DLD1 (cell line): Measurements from ENCODE around the gene SNTG2.

Experiments used
- in situ Hi-C: cut with HindIII; loops from 2 replicates; pipeline ENCODE4 v1.10.0; 2017; ENCODE audit warnings: low sequenced_read_pairs

The SNTG2 gene

DNA sequence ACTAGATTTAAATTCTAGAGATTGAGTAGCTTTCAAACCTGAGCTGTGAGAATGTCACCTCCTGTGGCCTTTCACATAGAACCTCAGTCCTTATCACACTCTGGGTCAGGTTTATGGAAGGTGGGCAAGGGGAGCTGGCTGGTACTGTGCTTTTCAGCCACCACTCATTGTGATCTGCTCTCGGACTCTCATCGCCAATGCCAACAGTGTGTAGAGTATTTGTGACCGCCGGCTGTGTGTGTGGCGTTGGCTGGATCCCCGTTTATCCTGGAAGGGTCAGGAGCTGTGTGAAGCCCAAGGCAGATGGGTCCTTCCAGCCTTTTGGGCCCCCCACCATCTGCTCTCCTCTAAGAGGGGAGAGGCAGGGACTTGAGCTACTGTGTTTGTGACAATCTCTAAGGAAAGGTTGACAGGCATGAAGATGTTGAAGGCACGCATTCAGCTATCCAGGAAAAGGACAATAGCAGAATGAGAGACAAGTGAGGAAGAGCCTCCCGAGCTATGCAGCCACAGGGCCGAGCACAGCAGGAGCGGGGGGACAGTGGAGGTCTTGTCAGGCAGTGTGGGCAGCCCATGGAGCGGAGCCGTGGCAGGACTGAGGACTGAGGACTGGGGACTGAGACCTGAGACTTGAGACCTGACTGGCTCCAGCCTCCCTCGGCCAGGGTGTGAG, 355.5 kb downstream of the SNTG2 start:
- in situ Hi-C loops, result no loop called here

DNA sequence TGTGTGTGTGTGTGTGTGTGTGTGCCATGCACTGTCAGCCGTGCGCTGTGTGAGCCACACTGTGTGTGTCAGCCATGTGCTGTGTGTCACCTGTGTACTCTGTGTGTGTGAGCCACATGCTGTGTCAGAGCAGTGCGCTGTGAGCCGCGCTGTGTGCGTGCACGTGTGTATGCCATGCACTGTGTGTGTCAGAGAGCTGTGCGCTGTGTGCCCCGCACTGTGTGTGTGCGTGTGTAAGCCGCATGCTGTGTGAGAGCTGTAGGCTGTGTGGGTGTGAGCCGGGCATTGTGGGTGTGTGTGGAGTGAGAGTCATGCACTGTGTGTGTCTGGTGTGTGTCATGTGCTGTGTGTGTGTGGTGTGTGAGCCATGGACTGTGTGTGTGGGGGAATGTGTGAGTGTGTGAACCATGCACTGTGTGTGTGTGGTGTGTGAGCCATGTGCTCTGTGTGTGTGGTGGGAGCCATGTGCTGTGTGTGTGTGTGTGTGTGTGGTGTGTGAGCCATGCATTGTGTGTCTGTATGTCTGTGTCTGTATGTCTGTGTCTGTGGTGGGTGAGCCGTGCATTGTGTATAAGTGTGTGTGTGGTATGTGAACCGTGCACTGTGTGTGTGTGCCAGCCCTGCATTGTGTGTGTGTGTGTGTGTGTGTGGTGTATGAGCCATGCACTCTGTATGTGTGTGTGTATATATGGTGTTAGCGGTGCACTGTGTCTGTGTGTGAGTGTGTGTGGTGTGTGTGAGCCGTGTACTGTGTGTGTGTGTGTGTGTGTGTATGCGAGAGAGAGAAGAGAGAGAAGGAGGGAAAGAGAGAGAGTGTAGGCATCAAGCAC, 356.3 kb downstream of the SNTG2 start:
- in situ Hi-C loops, result no loop called here

DNA sequence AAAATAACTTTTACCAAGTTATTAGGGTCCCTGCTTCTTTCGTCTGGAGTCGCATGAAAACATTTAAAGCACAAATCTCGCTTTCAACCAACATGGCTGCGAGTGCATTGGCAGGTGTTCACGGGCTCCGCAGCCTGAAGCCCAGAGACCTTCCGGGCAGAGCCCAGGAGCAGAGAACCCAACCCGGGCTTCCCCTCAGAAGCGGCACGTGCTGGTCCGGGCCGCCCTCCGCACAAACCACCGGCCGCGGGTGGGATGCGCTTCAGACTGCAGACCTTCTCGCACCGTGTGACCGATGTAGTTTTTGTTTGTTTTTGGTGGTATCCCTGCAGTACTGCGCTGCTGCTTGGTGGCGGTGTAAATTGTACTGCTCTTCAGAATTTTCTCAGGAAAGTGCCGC, 357.0 kb downstream of the SNTG2 start:
- in situ Hi-C loops, result no loop called here

DNA sequence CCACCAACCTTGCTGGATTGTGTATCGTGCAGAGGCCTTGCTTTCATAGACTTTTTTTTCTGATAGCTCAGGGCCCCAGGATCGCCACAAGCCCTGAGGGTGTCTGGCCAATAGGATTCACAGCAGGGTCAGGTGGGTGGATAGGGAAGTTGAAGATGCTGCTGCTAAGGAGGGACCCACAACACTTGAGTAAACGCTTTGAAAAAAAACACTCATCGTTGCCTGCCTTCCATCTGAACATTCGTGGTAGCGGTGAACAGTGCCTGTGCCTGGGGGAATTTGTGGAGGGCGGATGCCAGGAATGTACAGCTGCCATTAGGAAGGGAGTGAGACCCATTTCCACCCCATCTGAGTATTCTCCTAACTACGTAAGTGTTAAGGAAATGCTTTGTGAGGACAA, 358.0 kb downstream of the SNTG2 start:
- in situ Hi-C loops, result no loop called here

DNA sequence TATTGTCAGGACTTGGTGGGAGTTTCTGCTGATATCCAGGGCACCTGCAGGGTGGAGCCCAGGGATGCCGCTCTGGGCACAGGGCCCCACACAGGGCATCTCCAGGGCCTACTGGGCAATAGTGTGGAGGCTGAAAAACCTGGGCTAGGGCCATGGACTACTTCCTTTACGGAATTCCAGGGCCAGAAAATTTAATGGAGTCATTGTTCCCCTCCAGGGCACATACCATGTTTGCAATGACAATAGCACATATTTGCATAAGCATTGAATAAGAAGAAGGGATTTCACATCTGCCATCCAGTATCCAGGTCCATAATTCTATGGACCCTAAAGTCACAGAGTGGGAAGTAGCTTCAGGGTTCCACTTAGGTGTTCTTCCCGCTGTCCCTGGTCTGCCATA, 358.9 kb downstream of the SNTG2 start:
- in situ Hi-C loops, result no loop called here

DNA sequence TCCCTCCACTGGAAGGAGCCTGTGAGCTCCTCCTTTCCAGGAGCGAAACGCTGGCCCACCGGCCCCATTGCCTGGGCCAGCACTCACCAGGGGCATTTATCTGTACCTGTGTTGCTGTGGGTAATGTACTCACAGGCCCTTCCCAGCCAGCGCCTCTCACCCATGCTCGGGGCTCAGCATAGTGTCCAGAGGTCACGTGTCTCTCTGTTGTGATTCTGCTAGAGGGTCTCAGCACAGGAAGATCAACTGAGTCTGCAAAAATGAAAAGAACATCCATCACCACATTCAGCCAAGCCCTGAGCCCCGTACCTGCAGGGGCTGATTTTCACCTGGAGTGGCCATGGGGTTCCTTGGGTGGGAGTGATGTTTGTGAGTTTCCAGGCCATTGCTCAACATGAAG, 359.6 kb downstream of the SNTG2 start:
- in situ Hi-C loops, result no loop called here

DNA sequence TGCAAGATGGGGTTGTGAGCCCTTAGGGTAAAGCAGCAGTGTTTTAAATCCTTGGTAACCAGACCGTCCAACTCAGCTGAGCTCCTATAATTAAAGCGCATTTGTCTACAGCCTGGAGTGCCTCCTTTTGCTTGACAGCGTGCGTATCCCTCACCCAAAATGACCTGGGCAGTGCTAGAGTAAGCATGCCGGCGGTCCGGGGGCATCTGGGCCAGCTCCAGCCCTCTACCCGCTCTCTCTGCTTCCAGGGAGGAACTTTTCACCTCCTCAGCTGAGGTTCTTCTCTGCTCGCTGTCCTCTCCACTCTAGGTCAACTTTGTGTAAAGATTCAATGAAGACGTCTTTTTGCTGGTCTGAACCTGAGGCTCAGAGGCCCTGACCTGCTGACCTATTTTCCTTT, 360.2 kb downstream of the SNTG2 start:
- in situ Hi-C loops, result no loop called here

DNA sequence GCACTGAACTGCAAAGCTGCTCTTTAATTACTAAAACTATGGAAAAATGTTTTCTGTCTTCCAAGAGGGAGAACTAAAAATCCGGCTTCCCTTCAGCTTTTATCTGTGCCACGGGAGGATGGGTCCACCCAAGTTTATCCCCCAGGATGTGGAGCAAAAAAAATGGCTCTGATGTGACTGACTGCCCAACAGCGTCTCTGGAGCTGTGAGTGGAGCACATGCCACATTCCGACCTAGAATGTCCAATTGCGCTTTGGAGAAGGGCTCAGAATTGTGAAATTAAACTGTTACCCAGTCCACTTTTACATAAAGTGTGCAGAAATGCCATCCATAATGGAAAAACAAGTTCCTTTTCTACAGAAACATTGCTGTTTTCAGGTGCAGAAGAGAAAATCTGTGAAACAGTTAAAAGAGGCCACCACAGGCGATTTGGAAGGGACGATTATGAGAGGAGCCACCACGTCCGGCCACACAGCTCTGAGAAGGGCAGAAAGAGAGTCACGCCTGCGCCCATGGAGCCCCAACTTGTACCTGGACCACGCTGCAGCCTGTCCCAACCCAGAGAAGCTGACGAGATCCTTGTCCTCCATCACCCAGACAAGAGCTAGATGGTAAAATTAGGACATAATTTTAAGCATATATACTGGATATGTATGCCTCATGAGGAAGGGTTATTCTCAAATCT, 362.7 kb downstream of the SNTG2 start:
- in situ Hi-C loops, result no loop called here

DNA sequence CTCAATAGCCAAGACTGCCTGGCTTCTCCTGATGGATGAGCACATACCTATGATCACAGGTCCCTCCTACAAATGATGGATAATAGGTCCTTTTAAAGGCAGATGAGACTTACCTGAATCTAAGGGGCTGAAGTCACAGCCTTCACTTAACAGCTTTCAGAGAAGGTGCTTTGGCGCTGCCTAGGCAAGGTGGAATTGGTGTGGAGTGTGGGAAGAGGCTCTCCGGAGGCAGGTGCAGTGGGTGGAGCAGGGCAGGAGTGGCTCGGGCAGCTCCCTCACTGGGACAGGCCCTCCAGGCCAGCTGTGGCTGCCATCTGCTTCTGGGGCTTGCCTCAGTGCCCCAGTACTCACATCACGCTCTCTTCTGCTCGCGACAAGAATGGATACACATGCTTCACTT, 363.6 kb downstream of the SNTG2 start:
- in situ Hi-C loops, result no loop called here

DNA sequence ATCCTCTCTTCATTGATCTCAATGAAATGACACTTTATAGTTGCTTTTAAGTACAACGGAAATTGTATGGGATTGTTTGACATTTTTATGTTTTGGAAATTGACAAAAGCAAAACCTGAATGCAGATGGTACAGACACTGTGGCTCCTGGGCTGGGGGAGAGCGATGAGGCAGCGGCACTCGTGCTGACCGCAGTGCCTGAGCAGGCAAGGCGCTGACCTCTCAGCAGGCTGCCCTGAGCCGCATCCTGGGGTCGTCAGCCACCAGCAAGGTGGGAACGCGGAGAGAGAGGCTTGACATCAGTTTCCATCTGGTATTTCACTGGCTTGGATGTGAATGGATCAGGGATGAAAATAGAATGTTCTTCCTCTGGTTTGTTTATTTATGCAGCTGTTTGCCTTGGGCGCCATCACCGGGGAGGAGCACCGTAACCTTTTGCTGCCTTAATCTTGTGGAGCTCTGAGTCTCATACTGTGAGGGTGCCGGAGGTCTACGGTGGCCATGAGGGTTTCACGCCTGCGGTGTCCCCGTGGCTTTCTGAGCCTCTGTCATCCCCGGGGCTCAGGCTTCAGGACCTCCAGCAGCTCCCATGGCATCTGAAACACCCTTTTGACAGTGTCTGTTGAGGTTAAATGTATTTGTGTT, 367.8 kb downstream of the SNTG2 start:
- in situ Hi-C loops, result no loop called here

DNA sequence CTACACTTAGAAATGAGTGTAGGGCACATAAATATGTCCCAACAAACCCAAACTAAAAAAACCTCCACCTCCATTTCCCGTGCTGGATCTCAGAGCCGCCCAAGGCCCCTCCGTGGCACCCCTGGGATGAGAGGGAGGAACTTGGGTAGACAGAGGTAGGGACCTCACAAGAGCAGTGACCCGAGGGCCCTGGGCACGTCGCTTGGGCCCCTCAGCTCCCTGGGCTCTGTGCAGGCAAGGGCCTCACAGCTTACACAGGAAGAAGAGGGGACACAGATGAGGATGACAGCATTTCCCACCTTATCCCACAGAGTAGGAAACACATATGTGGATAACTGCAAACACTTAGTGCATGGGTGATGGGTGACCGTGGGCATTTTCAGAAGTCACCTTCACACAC, 368.7 kb downstream of the SNTG2 start:
- in situ Hi-C loops, result no loop called here

DNA sequence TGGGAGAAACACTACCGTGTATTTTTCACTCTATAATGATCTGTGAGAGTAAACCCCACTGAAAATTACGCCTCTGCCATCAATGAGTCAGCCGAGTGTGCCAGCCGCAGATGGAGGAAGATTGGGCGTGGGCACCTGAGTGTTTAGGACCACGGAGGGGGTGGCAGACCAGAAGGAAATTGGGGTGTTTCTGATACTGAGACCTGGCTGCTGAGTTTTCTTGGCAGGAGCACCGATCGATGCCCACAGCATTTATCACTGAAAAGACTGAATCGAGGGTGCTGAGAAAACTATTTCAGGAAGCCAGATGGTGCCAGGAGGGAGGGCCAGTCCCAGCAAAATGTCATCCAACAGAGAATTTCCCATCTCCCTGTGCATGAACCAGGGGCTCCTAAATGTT, 370.7 kb downstream of the SNTG2 start:
- in situ Hi-C loops, result no loop called here

DNA sequence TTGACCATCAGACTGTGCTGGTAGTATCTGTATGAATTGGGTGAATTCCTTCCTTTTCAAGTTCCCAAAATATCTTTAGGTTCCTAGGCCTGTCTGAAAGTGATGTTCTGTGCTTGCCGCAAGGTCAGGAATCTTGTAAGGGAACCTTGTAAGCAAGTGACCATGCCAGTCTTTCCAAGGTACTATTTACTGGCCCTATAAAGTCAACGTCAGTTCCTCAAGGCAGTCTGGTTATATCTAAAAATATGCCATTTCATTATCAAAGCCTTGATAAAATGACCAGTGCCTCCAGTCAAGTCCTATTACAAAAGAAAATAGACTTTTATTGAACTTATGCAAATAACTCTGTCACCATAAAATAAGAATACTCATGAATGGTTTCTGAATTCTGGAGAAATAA, 374.2 kb downstream of the SNTG2 start:
- in situ Hi-C loops, result no loop called here

DNA sequence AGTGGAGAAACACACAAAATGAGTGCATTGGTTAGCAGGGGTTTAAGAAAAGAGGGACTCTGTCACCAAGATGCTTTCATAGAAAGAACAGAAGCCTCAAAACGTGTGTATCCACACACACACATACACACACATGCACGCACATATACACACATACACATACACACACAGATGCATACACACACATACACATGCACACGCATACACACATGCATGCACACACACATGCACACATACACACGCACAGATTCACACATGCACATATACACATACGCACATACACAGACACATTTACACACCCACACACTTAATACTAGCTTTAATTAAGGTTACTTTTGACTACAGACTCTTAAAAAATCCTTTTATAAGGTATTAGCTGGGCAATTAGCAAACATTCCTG, 378.0 kb downstream of the SNTG2 start:
- in situ Hi-C loops, result no loop called here

DNA sequence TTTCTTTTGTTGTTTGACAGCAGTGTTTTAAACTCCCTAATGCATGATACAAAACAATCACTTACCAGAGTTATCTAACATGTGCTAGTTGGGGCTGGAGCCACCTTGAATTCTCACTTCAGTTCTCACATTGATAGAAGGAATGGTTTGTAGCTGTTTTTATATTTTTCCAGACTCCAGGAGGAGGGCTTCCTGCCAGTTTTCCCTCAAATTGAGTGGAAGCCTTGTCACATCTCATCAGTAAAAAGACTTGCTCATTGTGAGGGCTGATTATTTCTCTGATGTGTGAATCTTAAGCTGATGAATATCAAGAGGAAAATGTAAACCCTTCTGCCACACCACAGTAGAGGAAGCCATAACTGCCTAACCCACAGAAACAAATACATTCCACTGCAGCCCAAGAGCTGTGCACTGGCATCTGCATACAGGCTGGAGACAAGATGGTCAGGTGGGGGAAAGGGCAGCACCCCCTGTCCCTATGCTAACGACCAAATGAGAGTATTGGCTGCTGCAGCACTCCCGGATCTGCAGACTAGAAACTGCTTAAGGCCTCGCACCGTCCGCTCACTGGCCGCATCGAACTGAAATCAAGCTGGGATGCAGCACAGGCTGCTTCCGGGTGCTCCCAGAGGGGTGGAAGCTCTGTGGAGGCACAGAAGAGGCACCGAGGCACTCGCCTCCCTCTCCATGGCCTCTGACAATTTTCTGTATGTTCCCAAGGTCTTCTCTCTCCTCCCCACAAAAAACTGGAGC, 388.9 kb downstream of the SNTG2 start:
- in situ Hi-C loops, result no loop called here

DNA sequence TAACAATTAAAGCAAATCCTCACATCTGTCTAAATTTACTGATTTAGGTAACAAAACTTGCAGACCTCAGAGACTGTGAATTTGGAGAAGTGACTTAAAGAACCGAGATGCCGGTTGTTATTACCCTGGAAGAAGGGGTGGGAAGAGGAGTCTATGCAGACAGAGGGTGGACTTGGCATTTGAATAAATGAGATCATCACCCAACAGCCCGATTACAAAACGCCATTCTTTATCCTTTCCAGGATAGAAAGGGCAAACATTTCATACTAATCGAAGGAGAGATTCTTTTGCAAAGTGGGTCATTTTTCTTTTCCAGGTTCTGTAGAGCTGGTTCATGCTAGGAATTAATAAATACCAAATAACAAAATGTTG, 389.5 kb downstream of the SNTG2 start:
- in situ Hi-C loops, result no loop called here

DNA sequence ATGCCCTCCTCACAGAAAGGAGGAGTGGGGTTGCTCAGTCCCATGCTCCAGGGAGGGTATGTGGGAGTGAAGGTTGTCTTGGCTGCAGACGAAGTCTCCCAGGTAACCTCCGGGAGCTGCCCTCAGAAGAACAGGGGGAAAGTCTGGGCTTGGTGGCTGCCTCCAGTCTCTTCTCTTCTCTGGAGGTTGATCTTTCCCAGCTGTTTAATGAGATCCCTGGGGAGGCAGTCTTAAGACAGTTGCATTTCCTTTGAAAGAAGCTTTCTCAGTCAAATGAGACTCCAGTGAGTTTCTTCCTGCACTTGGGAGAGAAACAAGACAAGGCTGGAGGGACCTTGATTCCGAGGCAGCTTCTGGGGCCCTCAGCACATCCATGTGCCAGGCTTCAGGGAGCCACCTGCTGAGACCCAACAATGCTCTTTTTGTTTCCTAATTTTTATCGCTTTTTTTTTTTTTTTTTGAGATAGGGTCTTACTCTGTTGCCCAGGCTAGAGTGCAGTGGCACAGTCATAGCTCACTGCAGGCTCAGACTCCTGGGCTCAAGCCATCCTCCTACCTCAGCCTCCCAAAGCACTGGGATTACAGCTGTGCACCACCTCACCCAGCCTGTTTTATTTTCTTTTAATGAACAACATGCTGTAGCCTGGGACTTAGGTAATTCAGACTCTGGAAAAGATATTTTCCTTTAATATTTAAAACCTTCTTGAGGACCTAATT, 390.9 kb downstream of the SNTG2 start:
- in situ Hi-C loops, result no loop called here

DNA sequence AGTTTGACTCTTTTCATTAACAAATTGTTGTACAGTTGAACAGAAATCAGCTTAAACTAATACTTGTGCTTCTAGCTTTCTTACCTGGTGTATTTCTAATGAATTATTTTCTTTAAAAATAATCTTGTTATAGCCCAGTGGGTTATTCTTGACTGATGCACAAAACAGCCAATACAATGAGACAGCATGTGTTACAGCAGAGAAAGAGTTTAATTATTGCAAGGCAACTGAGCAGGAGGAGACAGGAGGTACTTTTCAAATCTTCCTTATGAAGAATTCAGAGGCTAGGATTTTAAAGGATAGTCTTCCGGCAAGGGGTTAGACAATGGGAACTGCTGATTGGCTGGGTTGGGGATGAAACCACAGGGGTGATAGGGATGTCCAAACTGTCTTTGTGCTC, 398.1 kb downstream of the SNTG2 start:
- in situ Hi-C loops, result no loop called here

DNA sequence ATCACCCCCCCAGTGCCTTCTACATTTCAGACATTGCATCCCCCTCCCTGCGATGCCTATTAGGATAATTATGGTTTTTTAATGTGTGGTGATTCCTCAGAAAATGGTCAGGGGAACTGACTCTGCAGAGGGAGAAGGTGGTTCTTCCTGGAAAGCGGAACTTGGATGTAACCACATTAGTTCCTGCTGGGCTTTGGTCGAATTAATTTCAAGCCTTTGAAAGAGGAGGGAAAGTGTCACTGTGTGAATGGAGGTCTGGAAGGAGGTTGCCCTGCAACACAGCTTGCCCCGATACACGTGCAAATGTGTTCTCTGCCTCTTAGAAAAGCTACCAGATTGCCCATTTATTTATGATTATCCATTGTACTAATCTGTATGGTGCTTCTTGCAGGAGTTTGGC, 399.5 kb downstream of the SNTG2 start:
- in situ Hi-C loops, result no loop called here

DNA sequence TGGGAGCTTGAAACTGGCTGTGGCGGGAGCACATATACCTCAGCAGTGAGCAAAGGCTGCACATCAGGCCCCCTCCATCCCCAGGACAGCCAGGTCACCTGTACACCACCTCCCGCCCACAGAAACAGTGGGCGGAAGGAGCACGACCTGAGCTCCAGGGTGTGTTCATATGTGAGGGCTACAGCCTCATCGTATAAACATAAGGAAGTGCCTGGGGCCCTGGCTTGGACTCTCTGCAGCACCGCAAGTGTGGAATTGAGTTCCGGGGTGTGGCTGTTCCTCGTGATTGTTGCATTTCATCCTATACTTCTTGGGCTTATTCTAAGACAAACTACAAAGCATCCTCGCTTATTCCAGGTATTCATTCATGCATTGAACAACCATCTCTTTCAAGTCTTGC, 402.5 kb downstream of the SNTG2 start:
- in situ Hi-C loops, result no loop called here
